Measurements from ENCODE around the gene TFF1.

TFF1 gene

GRCh38 chr21:42358937-42359336 lies 7.4 kb downstream of the TFF1 start:
- DNase-seq = no peak

- no peak for DNase-seq
Measured at GRCh38 chr21:42358261-42358660, 8.1 kb downstream of the TFF1 start.

- no peak for DNase-seq
Measured at GRCh38 chr21:42357307-42357706, 9.0 kb downstream of the TFF1 start.

- no peak for DNase-seq
Measured at GRCh38 chr21:42356650-42357049, 9.7 kb downstream of the TFF1 start.

GRCh38 chr21:42356046-42356445 lies 10.3 kb downstream of the TFF1 start:
- DNase-seq = no peak

- DNase-seq = no peak
Measured at GRCh38 chr21:42353623-42354022, 12.7 kb downstream of the TFF1 start.

- DNase-seq = no peak
Measured at GRCh38 chr21:42352441-42353095, 13.8 kb downstream of the TFF1 start.

- DNase-seq = no peak
Measured at GRCh38 chr21:42351626-42352440, 14.5 kb downstream of the TFF1 start.

GRCh38 chr21:42350927-42351426 lies 15.4 kb downstream of the TFF1 start, which contains the start of gene TFF2:
Gene TFF2, minus strand, starts transcription at chr21:42350994. Its CDS starts 37 bp downstream, at chr21:42350957.
- no peak for DNase-seq

GRCh38 chr21:42350318-42350910 lies 15.9 kb downstream of the TFF1 start:
- no peak for DNase-seq

GRCh38 chr21:42349420-42350317 lies 16.7 kb downstream of the TFF1 start:
- no peak for DNase-seq

GRCh38 chr21:42348762-42349161 lies 17.6 kb downstream of the TFF1 start:
- no peak for DNase-seq

- DNase-seq = no peak
Measured at GRCh38 chr21:42347601-42348327, 18.6 kb downstream of the TFF1 start.

GRCh38 chr21:42346866-42347600 lies 19.3 kb downstream of the TFF1 start:
- DNase-seq = no peak

- DNase-seq = no peak
Measured at GRCh38 chr21:42346441-42346840, 19.9 kb downstream of the TFF1 start.

GRCh38 chr21:42344631-42345030 lies 21.7 kb downstream of the TFF1 start:
- no peak for DNase-seq

- DNase-seq = no peak
Measured at GRCh38 chr21:42343963-42344510, 22.3 kb downstream of the TFF1 start.

- DNase-seq = no peak
Measured at GRCh38 chr21:42343556-42343955, 22.8 kb downstream of the TFF1 start.

- DNase-seq = no peak
Measured at GRCh38 chr21:42343101-42343500, 23.2 kb downstream of the TFF1 start.

GRCh38 chr21:42341776-42342542 lies 24.4 kb downstream of the TFF1 start:
- no peak for DNase-seq

Data from SHP77 treated with DMSO at 0.1 percent for 48 hours (cell line).